Type B pancreatic cell (in vitro differentiated cells): ENCODE measurements around the gene ZFP64. TPM values are rescaled to one million over a fixed set of nuclear protein-coding genes. Genes with fewer than 3 reads are reported as not detected.
"Not testable (repeated sequence)": the region's sequence is repeated elsewhere in the genome, so short reads cannot be mapped to it uniquely, and the experiment has no call there.

Experiments used
- DNase-seq: peaks from one replicate; pipeline ENCODE4 v3.0.0; 2021; ENCODE audit warnings: mixed read lengths; ENCODE audit not compliant: unreplicated experiment; ENCODE audit errors: extremely low spot score
- H3K27ac Mint-ChIP-seq: 2 replicates; pipeline ENCODE4 v1.8.0; 2021; ENCODE audit warnings: mild to moderate bottlenecking, mixed read lengths
- H3K27me3 Mint-ChIP-seq: 2 replicates; pipeline ENCODE4 v1.8.0; 2021; ENCODE audit warnings: mixed read lengths
- H3K36me3 Mint-ChIP-seq: 2 replicates; pipeline ENCODE4 v1.8.0; 2021; ENCODE audit warnings: mixed read lengths
- H3K4me1 Mint-ChIP-seq: one replicate; pipeline ENCODE4 v1.8.0; 2021; ENCODE audit warnings: mixed read lengths; ENCODE audit not compliant: unreplicated experiment
- H3K4me3 Mint-ChIP-seq: 2 replicates; pipeline ENCODE4 v1.8.0; 2021; ENCODE audit warnings: mild to moderate bottlenecking, mixed read lengths
- H3K9me3 Mint-ChIP-seq: 2 replicates; pipeline ENCODE4 v1.8.0; 2021; ENCODE audit warnings: mixed read lengths
- CTCF ChIP-seq: fragments of 200-600 bp; sonication (generic); conservative IDR thresholded peaks from 2 replicates; pipeline ENCODE4 v1.5.0; 2021; ENCODE audit warnings: antibody characterized with exemption, mild to moderate bottlenecking
- total RNA-seq: library from RNA; stranded (reverse); gene quantifications from 2 replicates; pipeline ENCODE4 v1.2.1, GENCODE V29; 2021; ENCODE audit warnings: low replicate concordance

Gene ZFP64
- total RNA-seq, 1 donor from 2014 or later, result 24.1 TPM

- H3K27ac Mint-ChIP-seq, result no peak overlapping the region
- H3K4me1 Mint-ChIP-seq, result no peaks in the 10 kb centered on the region
- H3K36me3 Mint-ChIP-seq, result peaks cover 12% of the 10 kb centered on the region
- peaks cover 4% of the 10 kb centered on the region for H3K9me3 Mint-ChIP-seq
- no peak for TF ChIP-seq CTCF
- H3K4me3 Mint-ChIP-seq, result no peak overlapping the region
- no peak for DNase-seq
- H3K27me3 Mint-ChIP-seq, result no peaks in the 10 kb centered on the region
Observed at GRCh38 chr20:52139986-52140385, 51.6 kb downstream of the ZFP64 start.

GRCh38 chr20:52137850-52138249, 53.7 kb downstream of the ZFP64 start:
- Mint-ChIP-seq H3K4me3 (no peak overlapping the region), H3K27me3 (no peaks in the 10 kb centered on the region), H3K27ac (no peak overlapping the region), H3K36me3 (peaks cover 12% of the 10 kb centered on the region), H3K4me1 (no peaks in the 10 kb centered on the region), H3K9me3 (peaks cover 4% of the 10 kb centered on the region)
- no peak for DNase-seq
- no peak for TF ChIP-seq CTCF

GRCh38 chr20:52133714-52134113, 57.9 kb downstream of the ZFP64 start:
- H3K36me3 Mint-ChIP-seq, H3K27me3 Mint-ChIP-seq, H3K27ac Mint-ChIP-seq, DNase-seq, H3K4me1 Mint-ChIP-seq, H3K4me3 Mint-ChIP-seq, H3K9me3 Mint-ChIP-seq: not testable (repeated sequence)

GRCh38 chr20:52132337-52132736, 59.2 kb downstream of the ZFP64 start:
- Mint-ChIP-seq H3K4me1 (no peaks in the 10 kb centered on the region), H3K36me3 (no peaks in the 10 kb centered on the region), H3K4me3 (no peak overlapping the region), H3K27me3 (no peaks in the 10 kb centered on the region), H3K9me3 (no peaks in the 10 kb centered on the region), H3K27ac (no peak overlapping the region)
- no peak for DNase-seq
- peak; percentile 51 for TF ChIP-seq CTCF

GRCh38 chr20:52131048-52131643, 60.4 kb downstream of the ZFP64 start:
- H3K36me3 Mint-ChIP-seq, result no peaks in the 10 kb centered on the region
- H3K4me3 Mint-ChIP-seq, result no peak overlapping the region
- no peak for TF ChIP-seq CTCF

GRCh38 chr20:52130406-52130805, 61.2 kb downstream of the ZFP64 start:
- H3K36me3 Mint-ChIP-seq, result no peaks in the 10 kb centered on the region
- H3K27me3 Mint-ChIP-seq, result no peaks in the 10 kb centered on the region
- H3K9me3 Mint-ChIP-seq, result no peaks in the 10 kb centered on the region
- no peak for TF ChIP-seq CTCF
- no peaks in the 10 kb centered on the region for H3K4me1 Mint-ChIP-seq
- no peak for DNase-seq
- no peak overlapping the region for H3K4me3 Mint-ChIP-seq
- H3K27ac Mint-ChIP-seq, result no peak overlapping the region

More at GRCh38 chr20:52131048-52131643, 60.4 kb downstream of the ZFP64 start:
- H3K4me1 Mint-ChIP-seq, result no peaks in the 10 kb centered on the region
- DNase-seq, result no peak
- no peaks in the 10 kb centered on the region for H3K9me3 Mint-ChIP-seq
- no peaks in the 10 kb centered on the region for H3K27me3 Mint-ChIP-seq
- H3K27ac Mint-ChIP-seq, result no peak overlapping the region
